Esophagus muscularis mucosa (tissue), 4 donors: ENCODE results near the gene ANKRD40.

Experiments used
- EP300 ChIP-seq: sonication (generic); formaldehyde crosslinking; IDR thresholded peaks from one replicate; pipeline ENCODE4 v1.6.1; 2017; ENCODE audit warnings: antibody characterized with exemption
- POLR2AphosphoS5 ChIP-seq, 2 donors: sonication (generic); formaldehyde crosslinking; IDR thresholded peaks; one replicate each; pipeline ENCODE4 v1.6.1; 2017; ENCODE audit warnings: antibody characterized with exemption in 2 of 2
- TF ChIP-seq, protein P1 (sequence below), 3 experiments: fragments of 200-600 bp in 2 of 3; fragments of 450-650 bp in 1 of 3; sonication (generic) in 2 of 3; IDR thresholded peaks; one replicate each; pipeline ENCODE4 v1.5.1; 2017 to 2019; ENCODE audit warnings: antibody characterized with exemption in 3 of 3, mild to moderate bottlenecking in 2 of 3, moderate library complexity in 1 of 3

DNA sequence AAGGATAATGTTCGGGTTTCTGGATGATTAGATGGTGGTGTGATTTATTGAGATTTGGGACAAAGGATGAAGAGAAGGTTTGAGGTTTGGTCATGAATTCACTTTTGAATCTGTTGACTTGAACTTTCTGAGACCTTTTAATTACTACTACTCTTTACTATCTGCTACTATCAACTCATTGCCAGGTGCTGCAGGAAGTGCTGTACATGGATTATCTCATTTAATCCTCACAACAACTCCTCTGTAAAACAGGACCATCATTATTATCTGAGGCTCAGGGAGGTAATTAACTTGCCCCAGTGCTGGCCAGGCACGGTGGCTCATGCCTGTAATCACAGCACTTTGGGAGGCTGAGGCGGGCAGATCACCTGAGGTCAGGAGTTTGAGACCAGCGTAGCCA lies 2.9 kb upstream of the ANKRD40 start:
- TF ChIP-seq, protein P1, sequence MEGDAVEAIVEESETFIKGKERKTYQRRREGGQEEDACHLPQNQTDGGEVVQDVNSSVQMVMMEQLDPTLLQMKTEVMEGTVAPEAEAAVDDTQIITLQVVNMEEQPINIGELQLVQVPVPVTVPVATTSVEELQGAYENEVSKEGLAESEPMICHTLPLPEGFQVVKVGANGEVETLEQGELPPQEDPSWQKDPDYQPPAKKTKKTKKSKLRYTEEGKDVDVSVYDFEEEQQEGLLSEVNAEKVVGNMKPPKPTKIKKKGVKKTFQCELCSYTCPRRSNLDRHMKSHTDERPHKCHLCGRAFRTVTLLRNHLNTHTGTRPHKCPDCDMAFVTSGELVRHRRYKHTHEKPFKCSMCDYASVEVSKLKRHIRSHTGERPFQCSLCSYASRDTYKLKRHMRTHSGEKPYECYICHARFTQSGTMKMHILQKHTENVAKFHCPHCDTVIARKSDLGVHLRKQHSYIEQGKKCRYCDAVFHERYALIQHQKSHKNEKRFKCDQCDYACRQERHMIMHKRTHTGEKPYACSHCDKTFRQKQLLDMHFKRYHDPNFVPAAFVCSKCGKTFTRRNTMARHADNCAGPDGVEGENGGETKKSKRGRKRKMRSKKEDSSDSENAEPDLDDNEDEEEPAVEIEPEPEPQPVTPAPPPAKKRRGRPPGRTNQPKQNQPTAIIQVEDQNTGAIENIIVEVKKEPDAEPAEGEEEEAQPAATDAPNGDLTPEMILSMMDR (IDR thresholded peaks at IDR 0.05): no peak
- no peak for TF ChIP-seq EP300
- TF ChIP-seq POLR2AphosphoS5 (IDR thresholded peaks at IDR 0.05): no peak
